Right lobe of liver (tissue), 4 donors: ENCODE measurements around the gene TTLL4.

Experiments used
- CTCF ChIP-seq, 4 donors: fragments of 200-600 bp in 3 of 4; fragments of 450-650 bp in 1 of 4; IDR thresholded peaks; one replicate each; pipeline versions ENCODE4 v1.5.1 to v1.8.0; 2016 to 2022; ENCODE audit warnings: antibody characterized with exemption in 4 of 4, mild to moderate bottlenecking in 2 of 4
- POLR2A ChIP-seq: fragments of 450-650 bp; IDR thresholded peaks from one replicate; pipeline ENCODE4 v1.6.1; 2017; ENCODE audit warnings: antibody characterized with exemption, mild to moderate bottlenecking
- donor health status: DM: no; HTN: no; CAD: no.
- donor health status: DM: no; HTN: no; CAD: no.
- donor health status: DM: no; HTN: yes; CAD: no.

GRCh38 chr2:218719457-218719856, 8.8 kb downstream of the TTLL4 start:
- no peak for TF ChIP-seq CTCF (IDR thresholded peaks at IDR 0.05)
- no peak for TF ChIP-seq POLR2A
